Progenitor cell of endocrine pancreas (in vitro differentiated cells): ENCODE results near the gene SLC39A7. TPM values are rescaled to one million over a fixed set of nuclear protein-coding genes. Genes with fewer than 3 reads are reported as not detected.

Experiments used
- DNase-seq: peaks from one replicate; pipeline ENCODE4 v3.0.0; 2021; ENCODE audit warnings: low spot score; ENCODE audit not compliant: unreplicated experiment
- H3K27ac Mint-ChIP-seq: 2 replicates; pipeline ENCODE4 v1.8.0; 2021; ENCODE audit warnings: mild to moderate bottlenecking, moderate library complexity, mixed read lengths
- H3K27me3 Mint-ChIP-seq: 2 replicates; pipeline ENCODE4 v1.8.0; 2021; ENCODE audit warnings: mixed read lengths
- H3K36me3 Mint-ChIP-seq: 2 replicates; pipeline ENCODE4 v1.8.0; 2022; ENCODE audit warnings: mixed read lengths; ENCODE audit not compliant: insufficient read depth
- H3K4me1 Mint-ChIP-seq: 2 replicates; pipeline ENCODE4 v1.8.0; 2021; ENCODE audit warnings: low read depth, mixed read lengths
- H3K4me3 Mint-ChIP-seq: 2 replicates; pipeline ENCODE4 v1.8.0; 2021; ENCODE audit warnings: low read depth, mild to moderate bottlenecking, moderate library complexity, mixed read lengths
- H3K9me3 Mint-ChIP-seq: 2 replicates; pipeline ENCODE4 v1.8.0; 2021; ENCODE audit warnings: low read depth, mixed read lengths
- CTCF ChIP-seq: fragments of 200-600 bp; sonication (generic); IDR thresholded peaks from one replicate; pipeline ENCODE4 v1.5.0; 2021; ENCODE audit warnings: antibody characterized with exemption, mild to moderate bottlenecking; ENCODE audit not compliant: unreplicated experiment
- total RNA-seq: library from RNA; stranded (reverse); gene quantifications from 2 replicates; pipeline ENCODE4 v1.2.1, GENCODE V29; 2021

The SLC39A7 gene
- total RNA-seq, 1 donor from 2014 or later: 109 TPM

GRCh38 chr6:33205191-33206026 is 4.7 kb downstream of the SLC39A7 start:
- Mint-ChIP-seq H3K27ac (peak overlapping the region; percentile 95), H3K36me3 (peaks cover 21% of the 10 kb centered on the region), H3K4me1 (peaks cover 41% of the 10 kb centered on the region), H3K9me3 (no peaks in the 10 kb centered on the region), H3K27me3 (peaks cover 3% of the 10 kb centered on the region), H3K4me3 (peak overlapping the region; percentile 89)
- DNase-seq: no peak
- TF ChIP-seq CTCF: no peak

- H3K27ac Mint-ChIP-seq: peak overlapping the region; percentile 52
- H3K4me3 Mint-ChIP-seq: peak overlapping the region; percentile 89
- peaks cover 18% of the 10 kb centered on the region for H3K36me3 Mint-ChIP-seq
- peaks cover 3% of the 10 kb centered on the region for H3K27me3 Mint-ChIP-seq
- H3K4me1 Mint-ChIP-seq: peaks cover 36% of the 10 kb centered on the region
- TF ChIP-seq CTCF: no peak
- DNase-seq: no peak
- no peaks in the 10 kb centered on the region for H3K9me3 Mint-ChIP-seq
Measured at GRCh38 chr6:33206027-33206863, 5.6 kb downstream of the SLC39A7 start.

GRCh38 chr6:33206864-33207551 is 6.3 kb downstream of the SLC39A7 start:
- no peaks in the 10 kb centered on the region for H3K9me3 Mint-ChIP-seq
- DNase-seq: no peak
- no peak for TF ChIP-seq CTCF
- H3K27me3 Mint-ChIP-seq: peaks cover 5% of the 10 kb centered on the region
- peaks cover 30% of the 10 kb centered on the region for H3K4me1 Mint-ChIP-seq
- H3K27ac Mint-ChIP-seq: no peak overlapping the region
- H3K4me3 Mint-ChIP-seq: peak overlapping the region; percentile 96
- H3K36me3 Mint-ChIP-seq: peaks cover 19% of the 10 kb centered on the region

- Mint-ChIP-seq H3K27ac (peak overlapping the region; percentile 98), H3K4me1 (peaks cover 28% of the 10 kb centered on the region), H3K27me3 (peaks cover 11% of the 10 kb centered on the region), H3K4me3 (peak overlapping the region; percentile 96), H3K9me3 (no peaks in the 10 kb centered on the region), H3K36me3 (peaks cover 18% of the 10 kb centered on the region)
- no peak for TF ChIP-seq CTCF
- no peak for DNase-seq
Measured at GRCh38 chr6:33207552-33208090, 7.0 kb downstream of the SLC39A7 start.
